CD14-positive monocyte (primary cell): ENCODE measurements around the gene NPFFR1. TPM values are rescaled to one million over a fixed set of nuclear protein-coding genes. Genes with fewer than 3 reads are reported as not detected.

Experiments
- DNase-seq, 3 donors: peaks; one replicate each; pipeline ENCODE4 v3.0.0-alpha.2; 2011 to 2022
- H2AFZ ChIP-seq: 2 replicates; pipeline ENCODE4 v1.6.0; 2012; ENCODE audit warnings: mild to moderate bottlenecking, low read depth, low read length, inconsistent platforms; ENCODE audit not compliant: insufficient read depth, poor library complexity, severe bottlenecking
- H3K27ac ChIP-seq, 2 donors: 1 replicate in 1 of 2; 2 replicates in 1 of 2; pipeline ENCODE4 v1.5.1; 2012 to 2013; ENCODE audit warnings: low read length in 2 of 2, control low read depth in 1 of 2, inconsistent platforms in 1 of 2, low read depth in 1 of 2, mild to moderate bottlenecking in 1 of 2
- H3K27me3 ChIP-seq, 2 donors: one replicate each; pipeline versions ENCODE4 v1.6.0 to v1.6.1; 2011 to 2013; ENCODE audit warnings: low read length in 2 of 2; ENCODE audit not compliant: control insufficient read depth in 2 of 2, insufficient read depth in 2 of 2
- H3K36me3 ChIP-seq, 2 donors: replicated peaks in 1 of 2; 1 replicate in 1 of 2; 2 replicates in 1 of 2; pipeline versions ENCODE4 v1.5.1 to v1.6.1; 2012 to 2013; ENCODE audit warnings: low read length in 2 of 2, control low read depth in 1 of 2, inconsistent platforms in 1 of 2, mild to moderate bottlenecking in 1 of 2; ENCODE audit not compliant: insufficient read depth in 2 of 2, control insufficient read depth in 1 of 2
- H3K4me1 ChIP-seq, 2 donors: 1 replicate in 1 of 2; 2 replicates in 1 of 2; pipeline versions ENCODE4 v1.5.1 to v1.6.1; 2012 to 2013; ENCODE audit warnings: low read length in 2 of 2, control low read depth in 1 of 2, inconsistent platforms in 1 of 2, mild to moderate bottlenecking in 1 of 2, moderate library complexity in 1 of 2; ENCODE audit not compliant: insufficient read depth in 2 of 2, control insufficient read depth in 1 of 2
- H3K4me2 ChIP-seq: replicated peaks from 2 replicates; pipeline ENCODE3; 2012; ENCODE audit warnings: low read length, moderate library complexity, mild to moderate bottlenecking; ENCODE audit not compliant: poor library complexity, severe bottlenecking; ENCODE audit errors: extremely low read depth
- H3K4me3 ChIP-seq, 3 experiments: fragments of 200-600 bp in 1 of 3; sonication (generic) in 1 of 3; replicated peaks in 1 of 3; 1 replicate in 2 of 3; 2 replicates in 1 of 3; pipeline ENCODE4 v1.5.1; 2011 to 2013; ENCODE audit warnings: low read length in 3 of 3, mild to moderate bottlenecking in 3 of 3, control low read depth in 2 of 3, low read depth in 2 of 3, inconsistent platforms in 1 of 3, moderate library complexity in 1 of 3
- H3K79me2 ChIP-seq: 2 replicates; pipeline ENCODE4 v1.6.0; 2012; ENCODE audit warnings: mild to moderate bottlenecking, control low read depth, inconsistent platforms, low read length, moderate library complexity; ENCODE audit not compliant: insufficient read depth
- H3K9ac ChIP-seq: 2 replicates; pipeline ENCODE4 v1.6.0; 2017; ENCODE audit warnings: low read length, mild to moderate bottlenecking; ENCODE audit not compliant: insufficient read depth, poor library complexity, severe bottlenecking
- H3K9me3 ChIP-seq, 2 donors: replicated peaks in 1 of 2; 1 replicate in 1 of 2; 2 replicates in 1 of 2; pipeline versions ENCODE4 v1.5.1 to v1.6.1; 2012 to 2013; ENCODE audit warnings: low read length in 2 of 2, control low read depth in 1 of 2; ENCODE audit not compliant: control insufficient read depth in 1 of 2, insufficient read depth in 1 of 2
- H4K20me1 ChIP-seq: 2 replicates; pipeline ENCODE4 v1.6.0; 2012; ENCODE audit warnings: mild to moderate bottlenecking, low read length, control low read depth, moderate library complexity; ENCODE audit not compliant: insufficient read depth
- H3K27ac Mint-ChIP-seq, 7 donors: one replicate each; pipeline ENCODE4 v1.8.0; 2020; ENCODE audit warnings: mild to moderate bottlenecking in 7 of 7, mixed read lengths in 7 of 7, moderate library complexity in 6 of 7, inconsistent platforms in 2 of 7
- H3K27me3 Mint-ChIP-seq, 3 donors: one replicate each; pipeline ENCODE4 v1.8.0; 2021 to 2022; ENCODE audit warnings: low read depth in 3 of 3, mild to moderate bottlenecking in 3 of 3, mixed read lengths in 3 of 3, moderate library complexity in 3 of 3, inconsistent platforms in 1 of 3
- H3K36me3 Mint-ChIP-seq, 2 donors: one replicate each; pipeline ENCODE4 v1.8.0; 2020; ENCODE audit warnings: mixed read lengths in 2 of 2, inconsistent platforms in 1 of 2, mild to moderate bottlenecking in 1 of 2
- H3K4me1 Mint-ChIP-seq: one replicate; pipeline ENCODE4 v1.8.0; 2020; ENCODE audit warnings: mild to moderate bottlenecking, mixed read lengths
- H3K4me3 Mint-ChIP-seq, 2 donors: one replicate each; pipeline ENCODE4 v1.8.0; 2020; ENCODE audit warnings: mild to moderate bottlenecking in 2 of 2, mixed read lengths in 2 of 2, moderate library complexity in 1 of 2
- H3K9me3 Mint-ChIP-seq, 7 donors: one replicate each; pipeline ENCODE4 v1.8.0; 2020 to 2022; ENCODE audit warnings: mixed read lengths in 7 of 7, mild to moderate bottlenecking in 6 of 7, moderate library complexity in 6 of 7, inconsistent platforms in 2 of 7
- WGBS: methylation state at CpG from one replicate; pipeline ENCODE4 v1.1.5; 2013; ENCODE audit warnings: missing lambda C conversion rate; ENCODE audit not compliant: insufficient coverage; 5-methylcytosine and 5-hydroxymethylcytosine counted together
- intact Hi-C, 2 donors: fragments of 100-400 bp; cut with micrococcal nuclease; formaldehyde crosslinking; loops; one replicate each; pipeline versions ENCODE4 v1.15.0 to v1.15.1; 2023
- polyA plus RNA-seq, 3 donors: library from polyadenylated mRNA; depleted of rRNA in 1 of 3; unstranded in 2 of 3; stranded (reverse) in 1 of 3; fragments of 300-500 nt in 2 of 3; fragments of >200 nt in 1 of 3; fragmentation: Illumina TruSeq in 2 of 3; gene quantifications; 1 replicate in 2 of 3; 2 replicates in 1 of 3; pipeline ENCODE4 v1.2.3, GENCODE V29; 2012 to 2021
- TF ChIP-seq, protein P1 (sequence below): fragments of 200-600 bp; IDR thresholded peaks from one replicate; pipeline ENCODE4 v1.8.0; 2022; ENCODE audit warnings: antibody characterized with exemption, mild to moderate bottlenecking

Gene NPFFR1
- polyA plus RNA-seq, 3 donors = 0.03 TPM; not detected in 2

DNA sequence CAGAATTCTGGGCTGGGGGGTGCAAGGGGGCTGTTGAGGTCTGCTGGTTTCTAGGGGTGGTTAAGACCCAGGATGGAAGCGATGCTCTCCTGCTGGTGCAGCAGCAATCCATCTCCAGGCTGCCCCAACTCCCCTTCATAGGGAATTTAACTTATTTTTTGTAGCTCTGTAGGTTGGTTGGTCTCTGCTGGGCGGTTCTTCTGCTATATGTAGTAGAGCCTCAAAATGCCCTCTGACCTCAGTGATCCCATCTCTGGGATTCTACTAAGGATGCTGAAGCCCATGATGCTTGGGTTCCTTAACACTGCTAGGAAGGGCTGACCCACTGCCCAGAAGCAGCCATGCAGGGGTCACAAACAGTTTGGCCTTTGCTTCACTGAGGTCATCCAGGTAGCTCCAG lies 49.5 kb upstream of the NPFFR1 start:
- Mint-ChIP-seq H3K4me1 (peaks cover 51% of the 10 kb centered on the region), H3K27ac (peak overlapping the region in 1 of 7 donors; percentile 51), H3K4me3 (peak overlapping the region in 1 of 2 donors; percentile 66), H3K9me3 (peaks cover 12 to 17% (median 13%) of the 10 kb centered on the region in 7 donors), H3K27me3 (peaks cover 65 to 89% (median 67%) of the 10 kb centered on the region in 3 donors), H3K36me3 (peaks cover 26 to 41% of the 10 kb centered on the region in 2 donors)
- Histone ChIP-seq H3K36me3 (no peaks in the 10 kb centered on the region), H3K4me2 (peak overlapping the region; percentile 68), H3K9ac (no peak overlapping the region), H2AFZ (no peak overlapping the region), H4K20me1 (no peaks in the 10 kb centered on the region), H3K79me2 (no peaks in the 10 kb centered on the region), H3K4me3 (no peak overlapping the region), H3K27me3 (peaks cover 15 to 73% of the 10 kb centered on the region in 2 donors), H3K9me3 (peaks cover 7 to 14% of the 10 kb centered on the region in 2 donors), H3K27ac (no peak overlapping the region), H3K4me1 (peaks cover 31 to 34% of the 10 kb centered on the region in 2 donors)
- 100% methylated on average over 1 of the region's 2 CpGs for WGBS
- TF ChIP-seq, protein P1, sequence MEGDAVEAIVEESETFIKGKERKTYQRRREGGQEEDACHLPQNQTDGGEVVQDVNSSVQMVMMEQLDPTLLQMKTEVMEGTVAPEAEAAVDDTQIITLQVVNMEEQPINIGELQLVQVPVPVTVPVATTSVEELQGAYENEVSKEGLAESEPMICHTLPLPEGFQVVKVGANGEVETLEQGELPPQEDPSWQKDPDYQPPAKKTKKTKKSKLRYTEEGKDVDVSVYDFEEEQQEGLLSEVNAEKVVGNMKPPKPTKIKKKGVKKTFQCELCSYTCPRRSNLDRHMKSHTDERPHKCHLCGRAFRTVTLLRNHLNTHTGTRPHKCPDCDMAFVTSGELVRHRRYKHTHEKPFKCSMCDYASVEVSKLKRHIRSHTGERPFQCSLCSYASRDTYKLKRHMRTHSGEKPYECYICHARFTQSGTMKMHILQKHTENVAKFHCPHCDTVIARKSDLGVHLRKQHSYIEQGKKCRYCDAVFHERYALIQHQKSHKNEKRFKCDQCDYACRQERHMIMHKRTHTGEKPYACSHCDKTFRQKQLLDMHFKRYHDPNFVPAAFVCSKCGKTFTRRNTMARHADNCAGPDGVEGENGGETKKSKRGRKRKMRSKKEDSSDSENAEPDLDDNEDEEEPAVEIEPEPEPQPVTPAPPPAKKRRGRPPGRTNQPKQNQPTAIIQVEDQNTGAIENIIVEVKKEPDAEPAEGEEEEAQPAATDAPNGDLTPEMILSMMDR = no peak
- no peak for DNase-seq
- intact Hi-C loops = loop anchor here in 1 of 2 donors (2.0 to 5.0 kb wide), 2 partner anchors 22 to 36 kb away; no protein-coding TSS in a partner anchor

DNA sequence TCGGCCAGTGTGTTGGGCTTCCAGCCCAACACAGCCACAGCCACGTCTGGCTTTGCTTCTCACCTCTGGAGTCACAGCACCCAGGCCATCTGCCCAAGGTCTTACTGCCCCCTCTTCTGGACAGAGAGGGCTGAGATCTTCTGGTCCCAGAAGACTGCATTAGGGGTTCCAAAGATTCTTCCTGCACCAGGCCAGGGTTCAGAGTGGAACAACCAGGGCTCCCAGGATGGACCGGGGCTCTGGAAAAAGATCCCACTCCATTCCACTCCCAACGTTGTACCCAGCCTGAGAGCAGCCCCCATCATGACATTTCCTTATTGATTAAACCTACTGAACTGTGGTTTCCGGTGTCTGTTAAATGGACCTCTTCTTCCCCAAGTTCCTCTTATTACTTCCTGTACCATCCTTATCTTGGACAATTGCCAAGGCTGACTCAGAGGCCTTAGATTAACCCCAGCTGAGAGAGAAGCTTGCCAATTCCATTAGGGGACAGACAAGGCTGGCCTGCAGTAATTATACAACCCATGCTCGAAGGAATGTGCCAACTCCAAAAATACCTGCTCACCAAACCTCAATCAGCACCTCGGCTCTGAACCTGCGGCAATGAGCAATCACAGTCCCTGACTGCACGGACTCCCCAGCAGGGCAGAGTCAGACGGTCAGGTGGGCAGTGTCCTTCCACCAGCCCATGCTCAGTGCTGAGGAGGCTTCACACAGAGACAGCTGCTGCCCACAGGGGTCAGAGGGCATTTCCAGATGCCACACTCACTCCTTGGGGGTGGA lies 47.9 kb upstream of the NPFFR1 start:
- Histone ChIP-seq H3K36me3 (no peaks in the 10 kb centered on the region), H3K79me2 (no peaks in the 10 kb centered on the region), H3K4me1 (peaks cover 31 to 34% of the 10 kb centered on the region in 2 donors), H3K9me3 (peaks cover 7 to 10% of the 10 kb centered on the region in 2 donors), H3K27ac (peak overlapping the region in 1 of 2 donors; percentile 42), H4K20me1 (no peaks in the 10 kb centered on the region), H3K27me3 (peaks cover 14 to 68% of the 10 kb centered on the region in 2 donors), H2AFZ (no peak overlapping the region), H3K9ac (no peak overlapping the region), H3K4me2 (peak overlapping the region; percentile 68), H3K4me3 (peak overlapping the region in 1 of 3 experiments; percentile 58)
- 9% methylated on average over 9 of the region's 10 CpGs for WGBS
- intact Hi-C loops = loop anchor here in 1 of 2 donors (2.0 to 5.0 kb wide), 2 partner anchors 23 to 34 kb away; no protein-coding TSS in a partner anchor
- Mint-ChIP-seq H3K36me3 (peaks cover 25 to 36% of the 10 kb centered on the region in 2 donors), H3K27ac (peak overlapping the region; percentile 57 to 89 (median 83)), H3K4me3 (peak overlapping the region; percentile 59 to 84), H3K4me1 (peaks cover 51% of the 10 kb centered on the region), H3K9me3 (peaks cover 9 to 14% (median 13%) of the 10 kb centered on the region in 7 donors), H3K27me3 (peaks cover 66 to 89% (median 72%) of the 10 kb centered on the region in 3 donors)
- DNase-seq = peak; percentile 94 to 98 (median 96)
- TF ChIP-seq, protein P1 = peak; percentile 38
